Upper lobe of left lung (tissue), 4 donors: ENCODE data around the gene CDKN2AIPNL.

Experiments
- EP300 ChIP-seq, 4 donors: sonication (generic); formaldehyde crosslinking; IDR thresholded peaks; one replicate each; pipeline ENCODE4 v1.5.1; 2017; ENCODE audit warnings: antibody characterized with exemption in 4 of 4, control low read depth in 2 of 4
- POLR2A ChIP-seq, 4 donors: fragments of 450-650 bp; IDR thresholded peaks; one replicate each; pipeline ENCODE4 v1.5.1; 2016 to 2017; ENCODE audit warnings: antibody characterized with exemption in 4 of 4, mild to moderate bottlenecking in 2 of 4
- POLR2AphosphoS5 ChIP-seq, 2 donors: sonication (generic); formaldehyde crosslinking; IDR thresholded peaks; one replicate each; pipeline ENCODE4 v1.5.1; 2017; ENCODE audit warnings: antibody characterized with exemption in 2 of 2
- TF ChIP-seq, protein P1 (sequence below), 6 experiments: fragments of 450-650 bp in 4 of 6; fragments of 200-600 bp in 2 of 6; sonication (generic) in 2 of 6; IDR thresholded peaks; one replicate each; pipeline ENCODE4 v1.5.1; 2016 to 2019; ENCODE audit warnings: antibody characterized with exemption in 6 of 6

DNA sequence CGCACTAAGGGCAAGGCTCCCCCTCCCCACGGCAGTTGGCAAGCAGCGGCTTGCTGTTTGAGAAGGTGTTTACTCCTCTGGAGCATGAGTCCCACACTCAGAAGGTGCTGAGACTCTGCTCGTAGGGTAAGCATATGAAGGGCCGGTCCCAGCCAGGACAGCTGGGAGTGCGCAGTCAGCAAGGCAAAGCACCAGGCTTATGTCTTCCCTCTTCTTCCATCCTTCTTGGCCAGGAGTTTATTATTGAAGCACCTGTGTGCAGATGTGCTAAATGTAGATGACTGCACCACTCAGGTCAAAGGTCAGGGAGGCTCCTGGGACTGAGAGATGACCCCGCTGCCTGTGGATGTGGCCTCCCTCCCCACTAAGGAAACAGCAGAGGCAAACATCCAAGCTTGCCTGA is 27.0 kb upstream of the CDKN2AIPNL start:
- TF ChIP-seq, protein P1, sequence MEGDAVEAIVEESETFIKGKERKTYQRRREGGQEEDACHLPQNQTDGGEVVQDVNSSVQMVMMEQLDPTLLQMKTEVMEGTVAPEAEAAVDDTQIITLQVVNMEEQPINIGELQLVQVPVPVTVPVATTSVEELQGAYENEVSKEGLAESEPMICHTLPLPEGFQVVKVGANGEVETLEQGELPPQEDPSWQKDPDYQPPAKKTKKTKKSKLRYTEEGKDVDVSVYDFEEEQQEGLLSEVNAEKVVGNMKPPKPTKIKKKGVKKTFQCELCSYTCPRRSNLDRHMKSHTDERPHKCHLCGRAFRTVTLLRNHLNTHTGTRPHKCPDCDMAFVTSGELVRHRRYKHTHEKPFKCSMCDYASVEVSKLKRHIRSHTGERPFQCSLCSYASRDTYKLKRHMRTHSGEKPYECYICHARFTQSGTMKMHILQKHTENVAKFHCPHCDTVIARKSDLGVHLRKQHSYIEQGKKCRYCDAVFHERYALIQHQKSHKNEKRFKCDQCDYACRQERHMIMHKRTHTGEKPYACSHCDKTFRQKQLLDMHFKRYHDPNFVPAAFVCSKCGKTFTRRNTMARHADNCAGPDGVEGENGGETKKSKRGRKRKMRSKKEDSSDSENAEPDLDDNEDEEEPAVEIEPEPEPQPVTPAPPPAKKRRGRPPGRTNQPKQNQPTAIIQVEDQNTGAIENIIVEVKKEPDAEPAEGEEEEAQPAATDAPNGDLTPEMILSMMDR (IDR thresholded peaks at IDR 0.05), result no peak
- TF ChIP-seq POLR2A (IDR thresholded peaks at IDR 0.05) (no peak), POLR2AphosphoS5 (IDR thresholded peaks at IDR 0.05) (no peak), EP300 (IDR thresholded peaks at IDR 0.05) (no peak)
